H9 (cell line): Measurements from ENCODE around the gene XAF1. TPM values are rescaled to one million over a fixed set of nuclear protein-coding genes. Genes with fewer than 3 reads are reported as not detected.

Experiments
- DNase-seq: peaks from one replicate; pipeline ENCODE4 v3.0.0-alpha.2; 2017
- H2AFZ ChIP-seq: one replicate; pipeline ENCODE4 v1.6.1; 2013; ENCODE audit warnings: mild to moderate bottlenecking, low read length, control low read depth, moderate library complexity
- H2AK5ac ChIP-seq: 2 replicates; pipeline ENCODE4 v1.6.1; 2013; ENCODE audit warnings: low read length, control low read depth, mixed read lengths; ENCODE audit not compliant: insufficient read length
- H2BK120ac ChIP-seq: one replicate; pipeline ENCODE4 v1.6.1; 2013; ENCODE audit warnings: low read depth, mild to moderate bottlenecking, low read length, control low read depth, inconsistent platforms; ENCODE audit not compliant: poor library complexity, severe bottlenecking
- H2BK12ac ChIP-seq: 2 replicates; pipeline ENCODE4 v1.6.1; 2013; ENCODE audit warnings: low read length, control low read depth, mixed read lengths, low read depth; ENCODE audit not compliant: insufficient read length
- H2BK15ac ChIP-seq: 2 replicates; pipeline ENCODE4 v1.6.1; 2013; ENCODE audit warnings: low read depth, low read length, control low read depth
- H2BK20ac ChIP-seq: one replicate; pipeline ENCODE4 v1.6.1; 2013; ENCODE audit warnings: low read depth, mild to moderate bottlenecking, low read length, control low read depth, inconsistent platforms; ENCODE audit not compliant: poor library complexity, severe bottlenecking
- H2BK5ac ChIP-seq: 2 replicates; pipeline ENCODE4 v1.6.1; 2013; ENCODE audit warnings: low read length, control low read depth, mixed read lengths; ENCODE audit not compliant: insufficient read length
- H3K14ac ChIP-seq: 2 replicates; pipeline ENCODE4 v1.6.1; 2013; ENCODE audit warnings: low read length, control low read depth; ENCODE audit not compliant: insufficient read depth
- H3K18ac ChIP-seq: 2 replicates; pipeline ENCODE4 v1.6.1; 2013; ENCODE audit warnings: low read depth, mild to moderate bottlenecking, mixed read lengths, low read length, control low read depth; ENCODE audit not compliant: insufficient read length
- H3K23ac ChIP-seq: 2 replicates; pipeline ENCODE4 v1.6.1; 2013; ENCODE audit warnings: low read length, control low read depth, mixed read lengths, low read depth; ENCODE audit not compliant: insufficient read length
- H3K23me2 ChIP-seq: 2 replicates; pipeline ENCODE4 v1.6.1; 2013; ENCODE audit warnings: low read depth, mild to moderate bottlenecking, mixed read lengths, low read length, control low read depth; ENCODE audit not compliant: insufficient read length, poor library complexity, severe bottlenecking
- H3K27ac ChIP-seq: 2 replicates; pipeline ENCODE4 v1.5.1; 2013; ENCODE audit warnings: low read length, control low read depth, mixed read lengths, low read depth; ENCODE audit not compliant: insufficient read length
- H3K27me3 ChIP-seq: 2 replicates; pipeline ENCODE4 v1.6.1; 2013; ENCODE audit warnings: low read length, control low read depth, inconsistent platforms; ENCODE audit not compliant: insufficient read depth
- H3K4ac ChIP-seq: 2 replicates; pipeline ENCODE4 v1.6.1; 2013; ENCODE audit warnings: low read depth, mild to moderate bottlenecking, control low read depth, inconsistent platforms, low read length, moderate library complexity
- H3K4me1 ChIP-seq: 2 replicates; pipeline ENCODE4 v1.6.1; 2013; ENCODE audit warnings: low read length, control low read depth, inconsistent platforms; ENCODE audit not compliant: insufficient read depth
- H3K4me2 ChIP-seq: 2 replicates; pipeline ENCODE4 v1.6.1; 2013; ENCODE audit warnings: low read length, control low read depth, mixed read lengths; ENCODE audit not compliant: insufficient read length, insufficient read depth
- H3K56ac ChIP-seq: 2 replicates; pipeline ENCODE4 v1.6.1; 2013; ENCODE audit warnings: low read depth, mild to moderate bottlenecking, mixed read lengths, low read length, control low read depth; ENCODE audit not compliant: insufficient read length
- H3K79me1 ChIP-seq: 2 replicates; pipeline ENCODE4 v1.6.1; 2013; ENCODE audit warnings: low read depth, mild to moderate bottlenecking, moderate library complexity, low read length, control low read depth, inconsistent platforms; ENCODE audit not compliant: insufficient read depth, poor library complexity, severe bottlenecking
- H3K79me2 ChIP-seq: 2 replicates; pipeline ENCODE4 v1.6.1; 2013; ENCODE audit warnings: low read length, control low read depth, inconsistent platforms; ENCODE audit not compliant: insufficient read depth
- H3K9ac ChIP-seq: 2 replicates; pipeline ENCODE4 v1.6.1; 2013; ENCODE audit warnings: low read length, control low read depth, mixed read lengths; ENCODE audit not compliant: insufficient read length; ENCODE audit errors: extremely low read depth
- H3K9me3 ChIP-seq: one replicate; pipeline ENCODE4 v1.6.1; 2013; ENCODE audit warnings: low read depth, low read length, inconsistent platforms; ENCODE audit not compliant: control insufficient read depth
- H3T11ph ChIP-seq: one replicate; pipeline ENCODE4 v1.6.1; 2013; ENCODE audit warnings: mild to moderate bottlenecking, low read length, control low read depth, inconsistent platforms
- H4K20me1 ChIP-seq: one replicate; pipeline ENCODE4 v1.6.1; 2013; ENCODE audit not compliant: control insufficient read depth, insufficient read length, insufficient read depth
- H4K5ac ChIP-seq: 2 replicates; pipeline ENCODE4 v1.6.1; 2013; ENCODE audit warnings: low read depth, mild to moderate bottlenecking, mixed read lengths, low read length, control low read depth; ENCODE audit not compliant: insufficient read length
- H4K8ac ChIP-seq: replicated peaks from 2 replicates; pipeline ENCODE4 v1.6.1; 2013; ENCODE audit warnings: low read length, control low read depth, mixed read lengths, low read depth; ENCODE audit not compliant: insufficient read length
- H4K91ac ChIP-seq: 2 replicates; pipeline ENCODE4 v1.6.1; 2013; ENCODE audit warnings: low read depth, mild to moderate bottlenecking, moderate library complexity, mixed read lengths, low read length, control low read depth; ENCODE audit not compliant: insufficient read length
- H3K27ac Mint-ChIP-seq, 3 experiments: 2 replicates in 2 of 3; 3 replicates in 1 of 3; pipeline ENCODE4 v1.8.0; 2020 to 2021; ENCODE audit warnings: mixed read lengths in 3 of 3, mild to moderate bottlenecking in 1 of 3, moderate library complexity in 1 of 3
- H3K27me3 Mint-ChIP-seq: 2 replicates; pipeline ENCODE4 v1.8.0; 2021; ENCODE audit warnings: low read depth, mild to moderate bottlenecking, moderate library complexity, mixed read lengths
- H3K36me3 Mint-ChIP-seq, 3 experiments: 2 replicates in 2 of 3; 3 replicates in 1 of 3; pipeline ENCODE4 v1.8.0; 2020 to 2021; ENCODE audit warnings: low read depth in 3 of 3, mixed read lengths in 3 of 3; ENCODE audit not compliant: insufficient read depth in 1 of 3
- H3K4me1 Mint-ChIP-seq, 2 experiments: 2 replicates each; pipeline ENCODE4 v1.8.0; 2020; ENCODE audit warnings: mixed read lengths in 2 of 2
- H3K4me3 Mint-ChIP-seq, 2 experiments: 2 replicates in 1 of 2; 3 replicates in 1 of 2; pipeline ENCODE4 v1.8.0; 2020 to 2021; ENCODE audit warnings: mild to moderate bottlenecking in 2 of 2, mixed read lengths in 2 of 2, moderate library complexity in 1 of 2
- H3K9me3 Mint-ChIP-seq, 2 experiments: 2 replicates in 1 of 2; 3 replicates in 1 of 2; pipeline ENCODE4 v1.8.0; 2020; ENCODE audit warnings: mild to moderate bottlenecking in 2 of 2, mixed read lengths in 2 of 2, moderate library complexity in 1 of 2
- CTCF ChIP-seq: fragments of 200-600 bp; sonication (generic); conservative IDR thresholded peaks from 3 replicates; pipeline ENCODE4 v1.8.0; 2021; ENCODE audit warnings: antibody characterized with exemption, mild to moderate bottlenecking
- WGBS: extraction: QIAGEN DNeasy Blood & Tissue Kit; methylation state at CpG from one replicate; pipeline ENCODE4 v1.1.7; 2013; ENCODE audit warnings: missing lambda C conversion rate, low lambda C conversion rate, mixed read lengths; ENCODE audit not compliant: insufficient read length; ENCODE audit errors: extremely low coverage; 5-methylcytosine and 5-hydroxymethylcytosine counted together
- total RNA-seq: library from RNA; stranded (reverse); gene quantifications from 2 replicates; pipeline ENCODE4 v1.2.1, GENCODE V29; 2021

XAF1 gene
- total RNA-seq, 1 experiment from 2014 or later: not detected

- no peak overlapping the region for H4K8ac ChIP-seq
- no peak overlapping the region for H3K27ac ChIP-seq
- no peak overlapping the region for H2BK120ac ChIP-seq
- Mint-ChIP-seq H3K4me1 (peaks cover 0 to 3% of the 10 kb centered on the region in 2 experiments; a peak in 1 of 4 replicates), H3K9me3 (peaks cover 18 to 20% of the 10 kb centered on the region in 2 experiments), H3K27me3 (peaks cover 18% of the 10 kb centered on the region), H3K36me3 (peaks cover 0 to 8% (median 7%) of the 10 kb centered on the region in 3 experiments; a peak in 4 of 7 replicates), H3K4me3 (no peak overlapping the region), H3K27ac (no peak overlapping the region)
- no peak overlapping the region for H2AFZ ChIP-seq
- no peaks in the 10 kb centered on the region for H4K20me1 ChIP-seq
- H3K23me2 ChIP-seq: no peaks in the 10 kb centered on the region
- H3K9me3 ChIP-seq: no peaks in the 10 kb centered on the region
- no peak overlapping the region for H3K56ac ChIP-seq
- H3K79me2 ChIP-seq: no peaks in the 10 kb centered on the region
- H3K27me3 ChIP-seq: no peaks in the 10 kb centered on the region
- H3K23ac ChIP-seq: no peak overlapping the region
- H3K79me1 ChIP-seq: no peaks in the 10 kb centered on the region
- no peak overlapping the region for H3K9ac ChIP-seq
- H3K4me1 ChIP-seq: no peaks in the 10 kb centered on the region
- DNase-seq: no peak
- no peak overlapping the region for H2AK5ac ChIP-seq
- H2BK5ac ChIP-seq: no peak overlapping the region
- no peak overlapping the region for H3K4me2 ChIP-seq
- no peak overlapping the region for H3K14ac ChIP-seq
- no peak overlapping the region for H3T11ph ChIP-seq
- H2BK20ac ChIP-seq: no peak overlapping the region
- H4K91ac ChIP-seq: no peak overlapping the region
- no peak overlapping the region for H4K5ac ChIP-seq
- TF ChIP-seq CTCF: no peak
- H2BK12ac ChIP-seq: no peak overlapping the region
- no peak overlapping the region for H3K4ac ChIP-seq
- no CpG with 5 or more reads among the region's 2 CpGs for WGBS
- H2BK15ac ChIP-seq: no peak overlapping the region
- no peak overlapping the region for H3K18ac ChIP-seq
Measured at GRCh38 chr17:6768447-6768846, 12.6 kb downstream of the XAF1 start.
